Measurements from ENCODE around the gene ZYG11B. TPM values are rescaled to one million over a fixed set of nuclear protein-coding genes. Genes with fewer than 3 reads are reported as not detected.
"Not testable (repeated sequence)": the region's sequence is repeated elsewhere in the genome, so short reads cannot be mapped to it uniquely, and the experiment has no call there.

The ZYG11B gene
- polyA plus RNA-seq, 4 donors, result 24.3 to 28.4 (median 26.2) TPM

GRCh38 chr1:52751589-52752483, 25.6 kb downstream of the ZYG11B start:
- peak; percentile 23 to 49 (median 44) for DNase-seq (ENCODE audit: low read depth in 4 of 4, low spot score in 3 of 4)

GRCh38 chr1:52752484-52752826, 26.2 kb downstream of the ZYG11B start:
- no peak for DNase-seq (ENCODE audit: low read depth in 4 of 4, low spot score in 3 of 4)

GRCh38 chr1:52753169-52753568, 26.9 kb downstream of the ZYG11B start:
- DNase-seq (ENCODE audit: low read depth in 4 of 4, low spot score in 3 of 4), result no peak

GRCh38 chr1:52756020-52756419, 29.8 kb downstream of the ZYG11B start:
- no peak for DNase-seq (ENCODE audit: low read depth in 4 of 4, low spot score in 3 of 4)

- no peak for DNase-seq (ENCODE audit: low read depth in 4 of 4, low spot score in 3 of 4)
Observed at GRCh38 chr1:52759908-52760307, 33.7 kb downstream of the ZYG11B start.

DNA sequence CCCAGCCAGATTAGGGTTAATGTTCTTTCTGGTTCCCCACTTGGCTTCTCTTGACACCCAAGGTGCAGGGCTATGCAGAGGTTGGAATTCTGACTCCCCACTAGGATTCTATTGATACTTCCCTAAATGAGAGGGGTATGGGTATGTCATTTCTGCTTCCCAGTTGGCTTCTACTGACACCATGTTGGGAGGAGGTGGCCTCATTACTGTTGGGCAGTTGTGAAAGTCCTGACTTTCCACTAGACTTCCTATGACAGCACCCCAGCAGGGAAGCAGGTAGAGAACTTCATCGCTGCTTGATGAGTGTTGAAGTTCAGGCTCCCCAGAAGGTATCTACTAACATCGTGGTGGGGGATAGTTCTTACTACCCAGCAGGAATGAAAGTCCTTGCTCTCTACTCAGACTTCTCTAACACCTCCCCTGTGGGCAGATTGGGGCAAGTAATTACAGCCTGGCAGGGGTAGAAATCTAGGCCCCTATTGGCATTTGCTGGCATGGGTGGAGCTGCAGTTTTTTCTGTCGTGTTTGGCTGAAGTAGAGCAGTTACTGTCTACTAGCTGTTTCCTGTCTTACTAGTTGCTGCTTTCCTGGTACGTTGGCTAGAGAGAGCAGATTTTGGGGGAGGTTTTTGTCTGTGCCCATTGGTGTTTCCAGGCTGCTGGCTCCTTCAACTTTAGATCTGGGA, 41.5 kb downstream of the ZYG11B start:
- no peak for DNase-seq (ENCODE audit: low read depth in 4 of 4, low spot score in 3 of 4)

- no peak for DNase-seq (ENCODE audit: low read depth in 4 of 4, low spot score in 3 of 4)
Observed at GRCh38 chr1:52769346-52770033, 43.2 kb downstream of the ZYG11B start.

DNA sequence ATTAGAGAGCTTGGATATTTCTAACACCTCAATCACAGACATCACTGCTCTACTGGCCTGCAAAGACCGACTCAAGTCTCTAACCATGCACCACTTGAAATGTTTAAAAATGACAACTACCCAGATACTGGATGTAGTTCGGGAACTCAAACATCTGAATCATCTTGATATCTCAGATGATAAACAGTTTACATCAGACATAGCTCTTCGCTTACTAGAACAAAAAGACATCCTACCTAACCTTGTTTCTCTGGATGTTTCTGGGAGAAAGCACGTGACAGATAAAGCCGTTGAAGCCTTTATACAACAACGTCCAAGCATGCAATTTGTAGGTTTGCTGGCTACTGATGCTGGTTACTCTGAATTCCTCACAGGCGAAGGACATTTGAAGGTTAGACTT, 45.1 kb downstream of the ZYG11B start:
- no peak for DNase-seq (ENCODE audit: low read depth in 4 of 4, low spot score in 3 of 4)

GRCh38 chr1:52786148-52786547, 59.9 kb downstream of the ZYG11B start:
- DNase-seq (ENCODE audit: low read depth in 4 of 4, low spot score in 3 of 4), result no peak

DNA sequence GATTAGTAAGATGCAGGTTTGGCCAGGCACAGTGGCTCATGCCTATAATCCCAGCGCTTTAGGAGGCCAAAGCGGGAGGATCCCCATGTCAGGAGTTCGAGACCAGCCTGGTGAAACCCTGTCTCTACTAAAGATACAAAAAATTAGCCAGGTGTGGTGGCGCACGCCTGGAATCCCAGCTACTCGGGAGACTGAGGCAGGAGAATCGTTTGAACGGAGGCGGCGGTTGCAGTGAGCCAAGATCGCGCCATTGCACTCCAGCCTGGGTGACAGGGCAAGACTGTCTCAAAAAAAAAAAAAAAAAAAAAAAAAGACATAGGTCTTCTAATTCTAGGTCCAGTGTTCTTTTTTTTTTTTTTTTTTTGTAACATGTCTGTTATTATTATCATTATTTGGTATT, 64.2 kb downstream of the ZYG11B start:
- not testable (repeated sequence) for DNase-seq (ENCODE audit: low read depth in 4 of 4, low spot score in 3 of 4)

- no peak for DNase-seq (ENCODE audit: low read depth in 4 of 4, low spot score in 3 of 4)
Observed at GRCh38 chr1:52792036-52792435, 65.8 kb downstream of the ZYG11B start.

GRCh38 chr1:52793717-52794116, 67.5 kb downstream of the ZYG11B start:
- DNase-seq (ENCODE audit: low read depth in 4 of 4, low spot score in 3 of 4), result not testable (repeated sequence)

GRCh38 chr1:52795464-52795863, 69.2 kb downstream of the ZYG11B start:
- no peak for DNase-seq (ENCODE audit: low read depth in 4 of 4, low spot score in 3 of 4)

DNA sequence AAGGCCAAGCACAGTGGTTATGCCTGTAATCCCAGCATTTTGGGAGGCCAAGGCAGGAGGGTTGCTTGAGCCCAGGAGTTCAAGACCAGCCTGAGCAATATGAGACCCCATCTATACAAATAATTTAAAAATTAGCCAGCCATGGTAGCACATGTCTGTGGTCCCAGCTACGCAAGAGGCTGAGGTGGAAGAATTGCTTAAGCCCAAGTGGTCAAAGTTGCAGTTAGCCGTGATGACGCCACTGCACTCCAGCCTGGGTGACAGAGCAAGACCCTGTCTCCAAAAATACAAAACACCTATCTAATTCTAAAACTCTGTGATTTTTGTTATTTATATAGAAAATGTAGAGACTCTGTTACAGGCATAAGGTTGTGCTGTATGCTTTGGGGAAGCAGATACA, 72.1 kb downstream of the ZYG11B start:
- no peak for DNase-seq (ENCODE audit: low read depth in 4 of 4, low spot score in 3 of 4)

DNA sequence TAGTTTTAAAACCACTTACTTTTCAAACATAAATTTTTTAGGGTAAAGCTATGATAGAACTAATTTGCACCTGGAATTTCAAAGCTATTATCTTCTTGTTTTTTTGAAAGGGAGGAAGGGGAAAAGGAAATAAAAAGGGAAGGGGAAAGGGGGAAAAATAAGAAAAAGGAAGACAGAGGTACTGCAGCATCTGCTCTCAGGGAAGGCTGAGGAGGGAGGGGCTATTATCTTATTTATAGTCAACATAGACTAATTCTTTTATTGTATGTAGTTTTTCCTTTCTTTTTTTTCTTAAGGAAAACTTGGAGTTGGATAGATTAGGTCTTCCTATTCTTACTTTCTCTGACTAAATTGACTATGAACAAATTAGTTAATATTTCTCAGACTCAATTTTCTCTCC, 74.8 kb downstream of the ZYG11B start:
- no peak for DNase-seq (ENCODE audit: low read depth in 4 of 4, low spot score in 3 of 4)

DNA sequence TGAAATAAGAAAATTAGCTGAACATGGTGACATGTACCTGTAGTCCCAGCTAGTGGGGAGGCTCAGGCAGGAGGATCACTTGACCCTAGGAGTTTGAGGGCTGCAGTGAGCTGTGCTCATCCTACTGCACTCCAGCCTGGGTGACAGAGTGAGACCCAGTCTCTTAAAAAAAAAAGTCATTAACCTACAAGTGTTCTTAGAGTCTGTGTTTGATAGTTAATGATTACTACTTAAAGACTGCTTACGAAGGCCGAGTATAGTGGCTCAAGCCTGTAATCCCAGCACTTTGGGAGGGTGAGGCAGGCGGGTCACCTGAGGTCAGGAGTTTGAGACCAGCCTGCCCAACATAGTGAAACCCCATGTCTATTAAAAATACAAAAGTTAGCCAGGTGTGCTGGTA, 77.8 kb downstream of the ZYG11B start:
- not testable (repeated sequence) for DNase-seq (ENCODE audit: low read depth in 4 of 4, low spot score in 3 of 4)

- DNase-seq (ENCODE audit: low read depth in 4 of 4, low spot score in 3 of 4), result no peak
Observed at GRCh38 chr1:52814465-52814864, 88.2 kb downstream of the ZYG11B start.

DNA sequence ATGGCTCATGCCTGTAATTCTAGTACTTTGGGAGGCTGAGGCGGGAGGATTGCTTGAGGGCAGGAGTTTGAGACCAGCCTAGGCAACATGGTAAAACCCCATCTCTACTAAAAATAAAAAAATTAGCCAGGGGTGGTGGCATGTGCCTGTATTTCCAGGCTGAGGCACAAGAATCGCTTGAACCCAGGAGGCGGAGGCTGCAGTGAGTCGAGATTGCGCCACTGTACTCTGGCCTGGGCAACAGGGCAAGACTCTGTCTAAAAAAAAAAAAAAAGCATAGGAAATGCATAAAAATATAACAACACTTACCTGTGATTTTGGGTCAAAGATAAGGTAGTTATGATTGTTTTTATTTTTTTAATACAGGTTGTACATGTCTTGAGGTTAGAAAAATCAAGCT, 94.6 kb downstream of the ZYG11B start:
- DNase-seq (ENCODE audit: low read depth in 4 of 4, low spot score in 3 of 4), result not testable (repeated sequence)

DNA sequence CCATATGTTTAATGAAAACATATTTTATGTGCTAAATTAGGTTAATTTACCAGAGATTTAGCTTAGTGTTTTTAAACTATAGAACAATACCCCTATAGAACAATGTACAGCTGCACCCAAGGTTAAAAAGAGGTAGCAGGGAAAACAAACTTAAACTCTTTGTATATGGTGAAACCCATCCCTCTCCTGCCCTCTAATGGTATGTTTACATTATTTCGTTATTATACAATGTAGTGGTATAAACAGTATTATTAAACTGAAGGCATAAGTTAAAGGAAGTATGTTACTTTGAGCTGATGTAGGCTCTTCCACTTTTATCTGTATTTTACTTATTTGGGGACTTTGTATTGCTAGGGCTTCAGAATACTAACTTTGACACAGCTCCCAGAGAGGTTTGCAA, 99.6 kb downstream of the ZYG11B start:
- no peak for DNase-seq (ENCODE audit: low read depth in 4 of 4, low spot score in 3 of 4)

DNA sequence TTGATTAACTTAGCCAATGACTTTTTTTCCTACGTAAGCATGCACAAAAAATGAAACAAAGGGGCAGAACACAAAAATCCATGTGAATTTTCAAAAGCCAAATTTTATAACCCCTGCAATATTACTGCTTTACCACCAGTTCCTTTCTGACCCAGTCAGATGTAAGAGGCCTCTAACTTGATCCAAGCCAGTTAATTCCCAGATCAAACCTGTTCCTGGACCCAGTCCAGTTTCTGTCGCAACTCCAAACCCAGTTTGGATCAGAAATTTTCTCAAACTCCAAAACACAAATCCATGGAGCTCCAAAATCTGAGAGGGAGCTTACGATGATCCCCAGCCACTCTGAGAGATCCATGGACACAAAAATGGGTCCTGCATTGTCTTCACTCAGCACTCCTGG, 108.5 kb downstream of the ZYG11B start:
- no peak for DNase-seq (ENCODE audit: low read depth in 4 of 4, low spot score in 3 of 4)

- no peak for DNase-seq (ENCODE audit: low read depth in 4 of 4, low spot score in 3 of 4)
Observed at GRCh38 chr1:52836035-52836434, 109.8 kb downstream of the ZYG11B start.
